ENCODE results near the gene SFMBT1. TPM values are rescaled to one million over a fixed set of nuclear protein-coding genes. Genes with fewer than 3 reads are reported as not detected.

The SFMBT1 gene
- total and polyA plus RNA-seq, 12 donors, result 3.1 to 19.1 (median 16.3) TPM

GRCh38 chr3:53089511-53089910 lies 43.6 kb upstream of the SFMBT1 start:
- peaks cover 0 to 37% (median 28%) of the 10 kb centered on the region in 9 donors for H3K4me1 ChIP-seq
- H3K27ac ChIP-seq, result peak overlapping the region in 9 of 10 donors; percentile 49 to 81 (median 74)
- peak; percentile 80 to 94 (median 88) for ATAC-seq
- no peak for TF ChIP-seq CTCF (IDR thresholded peaks at IDR 0.05)
- no peaks in the 10 kb centered on the region for H3K9me3 ChIP-seq
- peak; percentile 70 to 73 for DNase-seq
- no peaks in the 10 kb centered on the region for H3K27me3 ChIP-seq
- 27 to 52% methylated on average over 6 of the region's 6 CpGs for WGBS, 2 donors
- H3K36me3 ChIP-seq, result peaks cover 0 to 68% (median 13%) of the 10 kb centered on the region in 9 donors
- no peak overlapping the region for H3K4me3 ChIP-seq
- intact Hi-C loops (cut with DNase I), result no loop called here

- DNase-seq, result no peak
- ATAC-seq, result no peak
- Histone ChIP-seq H3K27me3 (no peaks in the 10 kb centered on the region), H3K4me1 (peaks cover 0 to 37% (median 28%) of the 10 kb centered on the region in 9 donors), H3K9me3 (no peaks in the 10 kb centered on the region), H3K27ac (peak overlapping the region in 5 of 10 donors; percentile 64 to 88 (median 83)), H3K4me3 (no peak overlapping the region), H3K36me3 (peaks cover 0 to 28% (median 0%) of the 10 kb centered on the region in 9 donors)
- no peak for TF ChIP-seq CTCF (IDR thresholded peaks at IDR 0.05)
- intact Hi-C loops (cut with DNase I), result no loop called here
- WGBS, 2 donors, result 76 to 80% methylated on average over 10 of the region's 10 CpGs
These were observed 39.6 kb upstream of the SFMBT1 start for GRCh38 chr3:53085476-53085875.

- intact Hi-C loops (cut with DNase I), result no loop called here
- Histone ChIP-seq H3K4me1 (peaks cover 0 to 28% (median 19%) of the 10 kb centered on the region in 9 donors), H3K27me3 (no peaks in the 10 kb centered on the region), H3K9me3 (no peaks in the 10 kb centered on the region), H3K36me3 (peaks cover 0 to 19% (median 0%) of the 10 kb centered on the region in 9 donors), H3K27ac (peak overlapping the region; percentile 59 to 88 (median 84)), H3K4me3 (peak overlapping the region in 2 of 10 donors; percentile 9 to 22)
- peak; percentile 33 to 67 for DNase-seq
- 47 to 56% methylated on average over 12 of the region's 12 CpGs for WGBS, 2 donors
- ATAC-seq, result peak; percentile 76 to 90 (median 84)
- TF ChIP-seq CTCF (IDR thresholded peaks at IDR 0.05), result no peak
These were observed 38.6 kb upstream of the SFMBT1 start for GRCh38 chr3:53084310-53085001.

- ATAC-seq (peak in 7 of 8 donors; percentile 13 to 43 (median 29)), DNase-seq (no peak)
- H3K36me3 ChIP-seq, result peaks cover 0 to 14% (median 0%) of the 10 kb centered on the region in 9 donors
- H3K27ac ChIP-seq, result peak overlapping the region; percentile 59 to 88 (median 84)
- no peaks in the 10 kb centered on the region for H3K9me3 ChIP-seq
- TF ChIP-seq CTCF (IDR thresholded peaks at IDR 0.05), result no peak
- WGBS, 2 donors, result 42 to 47% methylated on average over 3 of the region's 3 CpGs
- intact Hi-C loops (cut with DNase I), result no loop called here
- H3K4me3 ChIP-seq, result peak overlapping the region in 2 of 10 donors; percentile 9 to 22
- peaks cover 0 to 24% (median 15%) of the 10 kb centered on the region in 9 donors for H3K4me1 ChIP-seq
- H3K27me3 ChIP-seq, result no peaks in the 10 kb centered on the region
These were observed 38.1 kb upstream of the SFMBT1 start for GRCh38 chr3:53083949-53084309.

Data from heart right ventricle (tissue), 16 donors.